Activated CD4-positive, alpha-beta T cell treated with anti-CD3 and anti-CD28 coated beads, Interleukin-2, amount 50 U/mL, for 1 hour (primary cell): ENCODE results near the gene GCDH.

Experiments used
- DNase-seq: peaks from one replicate; pipeline ENCODE4 v3.0.0-alpha.2; 2020

Gene GCDH

GRCh38 chr19:12943437-12944044, 52.6 kb downstream of the GCDH start:
- no peak for DNase-seq

GRCh38 chr19:12944104-12944674, 53.2 kb downstream of the GCDH start:
- DNase-seq = no peak

- DNase-seq = peak; percentile 99
These were observed 54.6 kb downstream of the GCDH start, which contains the start of gene RAD23A for GRCh38 chr19:12945479-12946091. Gene RAD23A, plus strand, starts transcription at chr19:12945862. Its CDS starts 87 bp downstream, at chr19:12945949.

DNA sequence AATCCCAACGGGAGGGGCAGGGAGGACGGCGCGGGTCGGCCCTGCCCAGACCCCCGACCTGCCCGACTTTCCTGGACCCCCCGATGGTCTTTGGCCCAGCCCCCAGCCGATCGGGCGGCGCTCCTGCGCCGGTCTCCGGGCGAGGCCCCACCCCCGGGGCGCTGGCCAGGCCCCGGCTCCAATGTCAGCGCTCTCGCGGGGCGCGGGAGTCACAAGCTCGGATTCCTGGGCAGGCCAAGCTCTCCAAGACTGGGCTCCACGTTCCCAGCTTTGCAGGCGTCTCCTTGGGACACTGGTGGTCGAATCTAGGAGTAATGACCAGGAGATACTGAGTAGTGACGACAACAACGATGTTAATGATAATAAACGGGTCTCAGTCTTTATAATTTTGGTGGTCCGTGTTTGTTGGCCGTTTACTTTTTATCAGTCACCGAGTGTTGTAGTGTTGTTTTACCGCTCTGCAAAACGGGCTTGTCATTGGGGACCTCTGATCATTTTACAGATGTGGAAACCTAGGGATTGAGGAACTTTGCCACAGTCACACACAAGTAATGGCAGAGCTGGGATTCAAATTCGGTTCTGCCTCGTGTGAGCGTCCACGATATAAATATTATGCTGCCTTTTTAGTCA, 55.2 kb downstream of the GCDH start:
- peak; percentile 41 for DNase-seq

GRCh38 chr19:12946731-12947496, 56.0 kb downstream of the GCDH start:
- DNase-seq = no peak

DNA sequence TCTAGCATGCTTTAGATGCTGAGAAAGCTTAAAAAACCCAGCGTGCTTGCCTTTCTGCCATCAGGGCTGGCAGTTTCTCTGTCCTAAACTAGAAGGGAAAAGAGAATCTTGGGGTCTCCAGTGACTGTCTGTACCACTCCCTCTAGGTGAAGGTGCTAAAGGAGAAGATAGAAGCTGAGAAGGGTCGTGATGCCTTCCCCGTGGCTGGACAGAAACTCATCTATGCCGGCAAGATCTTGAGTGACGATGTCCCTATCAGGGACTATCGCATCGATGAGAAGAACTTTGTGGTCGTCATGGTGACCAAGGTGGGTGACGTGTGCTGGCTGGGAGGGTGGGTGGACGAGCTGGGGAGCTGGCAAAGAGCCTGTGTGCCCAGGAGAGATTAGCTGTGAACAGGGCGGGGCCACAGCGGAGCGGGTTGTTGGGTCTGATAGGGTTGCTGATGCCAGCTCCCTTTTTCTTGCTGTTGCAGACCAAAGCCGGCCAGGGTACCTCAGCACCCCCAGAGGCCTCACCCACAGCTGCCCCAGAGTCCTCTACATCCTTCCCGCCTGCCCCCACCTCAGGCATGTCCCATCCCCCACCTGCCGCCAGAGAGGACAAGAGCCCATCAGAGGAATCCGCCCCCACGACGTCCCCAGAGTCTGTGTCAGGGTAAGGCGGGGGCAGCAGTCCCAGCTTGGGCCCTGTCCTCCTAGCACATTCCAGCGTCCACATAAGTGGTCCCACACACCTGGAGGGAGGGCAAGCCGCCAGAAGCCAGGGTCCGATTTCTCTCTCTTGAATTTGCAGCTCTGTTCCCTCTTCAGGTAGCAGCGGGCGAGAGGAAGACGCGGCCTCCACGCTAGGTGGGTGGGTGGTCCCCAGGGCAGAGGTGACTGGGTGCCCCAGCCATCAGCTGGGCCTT, 57.0 kb downstream of the GCDH start:
- DNase-seq = no peak

- DNase-seq = no peak
These were observed 57.8 kb downstream of the GCDH start for GRCh38 chr19:12948612-12949362.
